GM21515 (cell line): ENCODE data around the gene TNFRSF4.
"Not testable (repeated sequence)": the region's sequence is repeated elsewhere in the genome, so short reads cannot be mapped to it uniquely, and the experiment has no call there.

Source experiments
- ATAC-seq: cut with Tn5 transposase; IDR thresholded peaks from one replicate; pipeline ENCODE4 v1.9.1; 2021; ENCODE audit not compliant: unreplicated experiment

Gene TNFRSF4

DNA sequence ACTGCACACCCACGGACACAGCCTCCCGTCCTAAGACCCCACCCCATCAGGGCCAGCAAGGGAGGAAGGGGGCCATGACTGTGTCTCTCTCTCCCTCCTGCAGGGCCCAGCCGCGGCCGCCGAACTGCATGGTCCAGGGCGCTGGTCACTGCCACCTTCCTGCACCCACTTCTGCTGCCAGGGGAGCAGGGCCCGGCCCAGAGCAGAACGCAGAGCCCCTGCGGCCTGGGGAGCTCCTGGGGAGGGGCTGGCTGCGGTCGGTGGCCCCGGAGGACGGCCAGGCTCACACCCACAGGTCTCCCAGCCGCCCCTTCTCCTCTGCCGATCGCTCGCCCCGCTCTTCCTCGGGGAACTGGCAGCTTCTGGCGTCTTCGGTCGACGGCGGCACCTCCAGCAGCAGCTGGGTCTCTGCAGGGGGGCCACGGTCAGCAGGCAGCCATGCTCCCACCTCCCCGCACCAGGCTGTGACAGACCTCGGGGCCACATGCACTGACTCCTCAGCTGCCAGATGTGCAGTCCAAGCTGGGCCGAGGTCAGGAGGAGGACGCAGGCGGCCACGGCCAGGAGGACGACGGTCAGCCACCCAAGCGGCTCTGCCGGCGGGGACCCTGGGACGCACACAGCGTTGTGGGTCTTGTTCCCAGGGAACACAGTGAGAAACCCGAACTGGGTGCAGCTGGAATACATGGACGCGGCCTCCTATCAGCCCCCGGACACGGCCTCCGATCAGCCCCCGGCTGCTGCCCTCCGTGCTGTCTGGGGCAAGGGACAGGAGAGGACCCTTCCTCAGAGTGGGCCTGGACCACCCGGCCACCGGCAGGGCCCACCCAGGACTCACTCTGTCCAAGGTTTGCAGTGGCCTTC, 10.2 kb downstream of the TNFRSF4 start:
- no peak for ATAC-seq

DNA sequence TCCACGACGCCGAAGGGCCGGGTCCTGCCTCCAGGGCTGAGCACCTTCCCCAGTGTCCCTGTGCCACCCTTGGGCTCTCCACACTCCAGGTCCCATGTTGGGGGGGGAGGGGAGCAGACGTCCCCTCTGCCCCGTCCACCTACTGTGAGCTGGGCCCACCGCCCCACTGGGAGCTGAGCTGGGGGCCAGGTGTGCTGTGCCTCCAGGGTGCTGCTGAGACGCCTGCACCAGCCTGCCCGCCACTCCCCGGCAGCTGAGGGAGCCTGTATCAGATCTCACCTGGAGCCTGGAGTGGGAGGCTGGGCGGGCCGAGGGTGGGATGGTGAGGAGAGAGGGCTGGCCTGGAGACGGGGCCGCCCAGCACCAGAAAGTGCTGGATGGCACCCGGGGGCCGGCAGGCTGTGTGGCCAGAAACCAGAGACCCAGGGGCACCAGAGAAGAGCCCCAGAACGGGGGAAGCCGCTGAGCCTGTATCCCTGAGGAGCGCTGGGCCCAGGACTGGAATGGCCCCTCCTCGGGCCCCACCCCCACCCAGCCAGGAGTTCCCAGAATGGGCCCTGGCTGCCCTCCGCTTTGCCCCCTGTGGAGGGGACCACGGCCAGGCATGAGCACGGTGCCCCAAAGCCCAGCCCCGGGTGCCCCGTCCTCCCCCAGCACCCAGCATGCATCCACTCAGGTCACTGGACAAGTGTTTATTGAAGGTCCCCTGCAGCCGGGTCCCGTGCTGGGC, 11.0 kb downstream of the TNFRSF4 start:
- ATAC-seq = no peak

DNA sequence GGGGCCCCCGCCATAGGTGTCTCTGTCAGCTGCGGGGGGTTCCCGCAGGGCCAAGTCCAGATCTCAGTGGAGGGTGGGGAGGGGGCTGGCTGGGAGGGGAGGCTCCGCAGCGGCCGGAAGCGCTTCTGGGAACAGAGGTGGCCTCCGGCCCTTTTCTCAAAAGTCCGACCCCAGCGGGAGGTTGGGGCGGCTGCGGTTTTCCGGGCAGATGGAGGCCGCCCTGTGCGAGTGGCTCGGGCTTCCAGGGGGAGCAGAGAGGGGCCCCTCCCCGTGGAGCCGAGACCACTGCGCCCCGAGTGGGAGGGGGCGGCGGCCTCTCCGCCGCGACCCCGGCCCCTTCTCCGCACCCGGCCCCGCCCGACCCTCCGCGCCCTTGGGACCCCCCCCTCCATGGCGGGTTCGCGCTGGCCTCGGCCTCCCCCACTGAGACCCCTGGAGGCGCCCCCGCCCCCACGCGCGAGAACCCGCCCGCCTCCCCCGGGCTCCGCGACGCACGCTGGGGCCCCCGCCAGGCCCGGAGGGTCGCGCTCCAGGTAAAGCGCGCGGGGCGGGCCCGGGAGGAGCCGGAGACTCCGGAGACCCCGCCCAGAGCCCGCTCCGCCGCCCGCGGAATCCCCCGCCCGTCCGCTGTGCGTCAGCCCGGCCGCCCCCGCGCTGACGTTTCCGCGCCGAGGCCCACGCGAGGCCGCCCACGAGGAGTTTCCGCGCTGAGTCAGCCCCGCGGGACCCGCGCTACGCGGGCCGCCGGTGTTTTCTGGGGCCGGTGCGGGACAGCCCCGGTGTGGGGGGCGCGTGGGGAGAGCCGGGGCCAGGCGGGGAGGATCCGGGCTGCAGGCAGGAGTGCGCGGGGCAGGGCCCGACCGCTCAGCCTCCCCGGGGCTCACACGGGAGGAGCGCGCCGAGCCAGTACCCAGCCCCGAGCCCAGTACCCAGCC, 12.8 kb downstream of the TNFRSF4 start:
- ATAC-seq = no peak

DNA sequence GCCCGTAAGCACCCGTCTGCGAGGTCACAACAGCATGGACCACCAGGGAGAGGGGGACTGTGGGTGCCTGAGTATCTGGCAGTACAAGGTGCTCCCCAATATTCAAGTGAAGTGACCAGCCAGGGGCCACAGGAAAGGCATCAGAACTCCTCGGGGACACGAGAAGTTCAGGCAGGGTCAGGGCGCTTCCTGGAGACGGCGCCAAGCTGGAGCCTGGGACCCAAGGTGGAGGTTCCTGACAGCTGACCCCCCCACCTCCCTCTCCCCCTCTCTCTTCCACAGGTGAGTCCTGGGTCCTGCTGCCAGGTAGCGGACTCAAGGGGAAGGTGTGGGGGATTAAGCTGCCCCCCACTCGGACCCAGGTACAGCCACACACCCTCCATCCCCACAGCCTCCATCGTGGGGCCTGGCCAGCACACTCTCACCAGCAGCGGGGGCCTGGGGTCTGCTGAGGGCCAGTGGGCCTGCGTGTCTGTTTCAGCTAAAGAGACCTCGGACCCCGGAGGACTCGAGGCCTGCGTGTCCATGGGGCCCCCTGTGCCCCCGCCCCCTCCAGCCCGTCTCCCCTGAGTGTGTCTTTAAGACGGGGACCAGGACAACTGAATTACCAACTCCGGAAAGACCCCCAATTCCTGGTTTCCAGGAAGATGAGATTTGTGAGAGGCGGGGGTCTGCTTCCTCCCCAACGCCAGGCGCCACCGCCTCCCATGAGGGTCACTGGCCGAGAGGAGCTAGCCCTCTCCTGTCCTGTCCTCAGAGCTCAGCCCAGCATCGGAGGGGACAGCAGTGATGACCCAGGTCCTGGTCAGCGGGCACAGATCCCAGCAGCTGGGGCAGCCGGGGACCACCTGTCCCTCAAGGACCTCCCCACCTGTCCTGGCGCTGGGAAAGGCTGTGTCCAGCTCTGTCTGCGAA, 13.7 kb downstream of the TNFRSF4 start:
- no peak for ATAC-seq

DNA sequence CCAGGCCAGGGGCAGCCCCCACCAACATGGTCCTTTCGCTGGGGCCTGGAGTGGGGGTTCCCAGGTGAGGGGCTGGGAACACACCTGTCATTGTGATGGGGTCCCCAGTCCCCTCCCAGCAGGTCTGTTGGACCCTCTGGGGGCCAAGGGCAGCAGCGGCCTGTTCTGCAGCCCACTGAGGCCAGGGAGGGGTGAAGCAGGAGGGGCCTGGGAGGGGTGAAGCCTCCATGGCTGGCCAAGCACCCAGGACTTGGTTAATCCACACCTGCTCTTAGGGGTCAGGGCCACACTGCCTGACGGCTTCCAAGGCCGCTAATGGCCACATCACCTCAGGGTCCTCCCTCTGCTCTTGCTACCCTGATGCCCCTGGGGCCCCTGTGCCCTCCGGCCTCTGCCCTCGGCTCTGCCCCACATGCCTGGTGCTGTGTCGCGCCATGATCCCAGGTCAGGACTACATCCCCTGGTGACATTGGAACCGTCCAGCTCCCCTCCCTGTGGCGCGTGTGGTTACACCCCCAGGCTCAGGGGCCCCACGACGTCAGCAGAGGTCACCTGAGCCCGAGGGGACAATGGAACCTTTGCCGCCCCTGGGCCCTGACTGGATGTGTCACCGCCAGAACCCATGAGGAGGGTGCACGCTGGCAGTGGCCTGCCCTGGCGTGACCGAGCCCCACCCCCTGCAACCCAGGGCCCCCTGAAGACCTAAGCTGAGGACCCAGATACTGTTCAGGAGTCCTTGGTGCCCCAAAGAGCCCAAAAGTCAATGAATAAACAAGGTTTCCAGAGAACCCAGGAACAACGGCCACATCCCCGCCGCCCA, 14.6 kb downstream of the TNFRSF4 start:
- ATAC-seq = no peak

DNA sequence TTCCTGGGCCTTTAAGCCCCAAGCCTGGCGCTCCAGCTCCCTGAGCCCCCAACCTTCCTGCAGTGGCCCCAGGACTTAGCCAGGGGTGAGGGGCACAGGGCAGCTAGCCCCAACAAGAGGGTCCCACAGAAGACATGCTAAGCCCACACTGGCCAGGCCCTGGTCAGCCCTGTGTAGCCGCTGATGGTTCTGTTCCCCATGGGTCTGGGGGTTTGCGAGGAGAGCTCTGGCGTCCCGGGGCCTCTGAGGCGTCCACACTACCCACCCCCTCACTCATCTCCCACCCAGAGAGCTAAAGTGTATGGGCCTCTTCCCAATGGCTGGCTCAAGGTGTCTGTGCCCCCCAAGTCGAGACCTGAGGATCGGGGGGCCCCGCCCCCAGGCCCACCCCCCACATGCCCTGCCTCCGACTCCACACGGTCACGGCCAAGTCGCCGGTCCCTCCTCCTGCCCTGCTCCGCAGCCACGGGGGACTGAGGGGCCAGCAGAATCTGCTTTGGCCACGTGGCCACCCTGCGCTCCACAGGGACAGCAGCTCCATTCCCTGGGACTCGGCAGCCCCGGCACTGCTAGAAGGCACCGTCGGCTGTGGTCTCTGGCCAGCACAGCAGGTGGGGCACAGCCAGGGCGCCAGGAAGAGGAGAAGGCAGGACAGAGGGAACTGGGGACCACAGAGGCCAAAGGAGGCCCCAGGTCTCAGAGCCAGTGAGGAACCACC, 15.4 kb downstream of the TNFRSF4 start:
- ATAC-seq = no peak

DNA sequence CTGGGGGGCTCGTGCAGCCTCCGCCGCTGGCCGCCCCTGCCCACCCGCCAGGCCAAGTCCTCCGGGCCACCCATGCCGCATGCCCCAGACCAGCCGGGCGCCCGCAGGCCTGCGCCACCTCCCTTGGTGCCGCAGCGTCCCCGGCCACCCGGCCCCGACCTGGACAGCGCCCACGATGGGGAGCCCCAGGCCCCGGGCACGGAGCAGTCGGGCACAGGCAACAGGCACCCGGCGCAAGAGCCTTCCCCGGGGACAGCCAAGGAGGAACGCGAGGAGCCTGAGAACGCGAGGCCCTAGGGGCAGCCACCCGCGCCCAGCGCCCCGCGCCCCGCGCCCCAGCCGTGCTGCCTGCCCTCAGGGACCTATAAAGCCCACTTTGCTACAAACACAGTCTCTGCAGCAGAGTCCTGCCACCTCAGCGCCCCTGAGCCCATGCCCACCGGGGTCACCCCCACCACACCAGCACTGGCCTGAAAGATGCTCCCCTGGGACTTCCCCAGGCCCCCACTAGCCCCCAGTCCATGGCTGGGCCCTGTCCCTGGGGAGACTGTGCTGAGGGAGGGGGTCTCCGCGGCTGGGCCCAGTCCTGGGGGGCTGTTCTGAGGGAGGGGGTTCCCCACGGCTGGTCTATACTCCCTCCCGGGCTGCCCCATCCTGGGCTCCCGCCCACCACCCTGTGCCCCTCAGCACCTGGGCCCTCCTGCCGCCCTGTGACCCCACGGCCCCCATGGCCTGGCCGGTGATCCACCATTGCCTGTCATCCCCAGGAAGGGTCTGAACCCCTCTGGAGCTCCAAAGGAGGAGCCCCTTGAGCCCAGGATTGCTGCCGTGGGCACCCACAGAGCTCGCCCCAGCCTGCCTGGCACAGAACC, 16.2 kb downstream of the TNFRSF4 start:
- no peak for ATAC-seq

DNA sequence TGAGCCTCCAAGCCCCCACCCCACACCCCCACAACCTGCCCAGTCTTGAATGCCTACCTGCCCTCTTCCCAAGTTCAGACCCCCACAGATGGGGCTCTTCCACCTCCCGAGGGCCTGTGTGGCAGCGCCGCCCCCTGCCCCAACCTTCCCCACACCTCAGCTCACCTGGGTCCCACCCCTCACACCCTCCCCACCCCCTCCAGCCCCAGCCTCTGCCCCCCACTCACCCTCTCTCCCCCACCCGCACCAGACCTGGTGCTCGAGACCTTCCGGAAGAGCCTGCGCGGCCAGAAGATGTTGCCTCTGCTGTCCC, 16.8 kb downstream of the TNFRSF4 start:
- ATAC-seq = no peak

DNA sequence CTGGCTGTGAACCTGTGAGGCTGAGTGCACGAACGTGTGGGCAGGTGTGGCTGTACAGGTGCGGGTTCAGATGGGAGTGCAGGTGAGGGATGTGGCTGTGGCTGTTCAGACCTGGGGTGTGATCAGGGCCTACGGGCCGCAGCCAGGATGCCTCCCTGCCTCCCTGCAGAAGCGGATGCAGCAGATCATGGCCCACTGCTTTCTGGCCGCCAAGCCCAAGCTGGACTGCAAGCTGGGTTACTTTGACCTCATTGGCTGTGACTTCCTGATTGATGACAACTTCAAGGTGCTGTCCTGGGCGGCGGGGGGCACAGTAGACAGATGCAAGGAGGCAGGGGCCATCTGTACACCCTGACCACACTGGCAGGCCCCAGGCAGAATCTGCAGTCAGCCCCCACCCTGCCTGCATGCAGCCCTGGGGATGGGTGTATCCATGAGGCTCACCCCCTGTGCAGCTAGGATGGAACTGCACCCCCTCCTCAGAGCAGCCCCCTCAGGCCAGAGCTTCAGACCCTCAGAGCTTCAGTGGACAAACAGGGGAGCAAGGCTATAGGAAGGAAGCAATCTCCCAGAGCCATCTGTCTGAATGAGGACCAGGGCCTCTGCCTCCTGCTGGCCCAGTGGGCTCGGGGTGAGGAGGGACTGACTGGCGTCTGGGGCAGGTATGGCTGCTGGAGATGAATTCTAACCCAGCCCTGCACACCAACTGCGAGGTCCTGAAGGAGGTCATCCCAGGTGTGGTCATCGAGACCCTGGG, 17.3 kb downstream of the TNFRSF4 start:
- no peak for ATAC-seq

DNA sequence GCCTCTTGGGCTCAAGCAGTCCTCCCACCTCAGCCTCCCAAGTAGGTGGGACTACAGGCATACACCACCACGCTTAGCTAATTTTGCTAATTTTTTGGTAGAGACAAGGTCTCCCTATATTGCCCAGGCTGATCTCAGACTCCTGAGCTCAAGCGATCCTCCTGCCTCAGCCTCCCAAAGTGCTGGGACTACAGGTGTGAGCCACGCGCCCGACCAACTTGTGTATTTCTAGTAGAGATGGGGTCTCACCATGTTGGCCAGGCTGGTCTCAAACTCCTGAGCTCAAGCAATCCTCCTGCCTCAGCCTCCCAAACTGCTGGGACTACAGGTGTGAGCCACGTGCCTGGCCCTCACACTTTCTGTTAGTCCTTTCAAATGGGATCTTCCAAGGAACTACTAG, 18.2 kb downstream of the TNFRSF4 start:
- not testable (repeated sequence) for ATAC-seq

DNA sequence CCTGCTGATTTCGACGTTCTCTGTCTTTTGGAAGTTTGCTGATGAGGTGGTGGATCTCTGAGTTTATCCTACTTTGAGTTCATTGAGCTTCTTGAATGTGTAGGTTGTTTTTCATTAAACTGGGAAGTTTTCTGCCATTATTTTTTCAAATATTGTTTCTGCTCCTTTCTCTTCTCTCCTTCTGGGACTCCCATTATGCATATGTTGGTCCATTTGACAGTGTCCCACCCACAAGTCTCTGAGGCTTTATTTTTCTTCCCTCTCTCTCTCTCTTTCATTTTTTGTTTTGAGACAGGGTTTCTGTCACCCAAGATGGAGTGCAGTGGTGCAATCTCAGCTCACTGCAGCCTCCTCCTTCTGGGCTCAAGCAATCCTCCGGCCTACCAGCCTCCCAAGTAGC, 19.2 kb downstream of the TNFRSF4 start:
- no peak for ATAC-seq

DNA sequence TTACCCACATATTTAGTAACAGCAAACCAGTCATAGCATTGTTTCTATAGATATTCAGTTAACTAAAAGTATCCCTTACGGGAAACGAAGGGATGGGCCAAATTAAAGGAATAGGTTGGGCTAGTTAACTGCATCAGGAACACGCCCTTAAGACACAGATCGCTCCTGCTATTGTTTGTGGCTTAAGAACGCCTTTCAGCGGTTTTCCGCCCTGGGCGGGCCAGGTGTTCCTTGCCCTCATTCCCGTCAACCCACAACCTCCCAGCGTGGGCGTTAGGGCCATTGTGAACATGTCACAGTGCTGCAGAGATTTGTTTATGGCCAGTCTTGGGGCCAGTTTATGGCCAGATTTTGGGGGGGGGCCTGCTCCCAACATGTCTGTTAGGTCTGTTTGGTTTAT, 22.2 kb downstream of the TNFRSF4 start:
- ATAC-seq = no peak

DNA sequence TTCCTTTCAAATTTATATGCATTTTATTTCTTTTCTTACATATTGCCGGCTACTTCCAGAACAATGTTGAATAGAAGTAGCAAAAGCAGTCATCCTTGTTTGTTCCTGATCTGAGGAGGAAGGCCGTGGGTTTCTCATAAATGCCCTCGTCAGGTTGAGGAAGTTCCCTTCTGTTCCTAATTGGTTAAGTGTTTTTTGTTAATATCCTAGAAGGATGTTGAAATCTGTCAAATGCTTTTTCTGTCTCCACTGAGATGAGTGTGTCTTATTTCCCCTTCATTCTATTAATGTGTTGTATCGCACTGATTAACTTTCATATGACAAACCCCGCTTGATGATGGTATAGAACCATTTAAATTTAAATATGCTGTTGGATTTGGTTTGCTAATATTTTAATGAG, 24.8 kb downstream of the TNFRSF4 start:
- no peak for ATAC-seq

DNA sequence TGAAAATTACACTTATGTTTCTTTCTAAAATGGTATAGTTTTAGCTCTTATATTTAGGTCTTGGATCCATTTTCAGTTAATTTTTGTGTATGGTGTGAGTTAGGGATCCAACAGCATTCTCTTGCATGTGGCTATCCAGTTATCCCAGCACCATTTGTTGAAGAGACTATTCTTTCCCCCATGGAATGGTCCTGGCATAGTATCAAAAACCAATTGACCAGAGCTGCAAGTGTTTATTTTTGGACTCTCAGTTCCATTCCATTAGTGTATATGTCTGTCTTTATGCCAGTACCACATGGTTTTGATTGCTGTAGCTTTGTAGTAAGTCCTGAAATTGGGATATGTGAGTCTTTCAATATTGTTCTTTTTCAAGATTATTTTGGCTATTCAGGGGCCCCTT, 26.0 kb downstream of the TNFRSF4 start:
- no peak for ATAC-seq

DNA sequence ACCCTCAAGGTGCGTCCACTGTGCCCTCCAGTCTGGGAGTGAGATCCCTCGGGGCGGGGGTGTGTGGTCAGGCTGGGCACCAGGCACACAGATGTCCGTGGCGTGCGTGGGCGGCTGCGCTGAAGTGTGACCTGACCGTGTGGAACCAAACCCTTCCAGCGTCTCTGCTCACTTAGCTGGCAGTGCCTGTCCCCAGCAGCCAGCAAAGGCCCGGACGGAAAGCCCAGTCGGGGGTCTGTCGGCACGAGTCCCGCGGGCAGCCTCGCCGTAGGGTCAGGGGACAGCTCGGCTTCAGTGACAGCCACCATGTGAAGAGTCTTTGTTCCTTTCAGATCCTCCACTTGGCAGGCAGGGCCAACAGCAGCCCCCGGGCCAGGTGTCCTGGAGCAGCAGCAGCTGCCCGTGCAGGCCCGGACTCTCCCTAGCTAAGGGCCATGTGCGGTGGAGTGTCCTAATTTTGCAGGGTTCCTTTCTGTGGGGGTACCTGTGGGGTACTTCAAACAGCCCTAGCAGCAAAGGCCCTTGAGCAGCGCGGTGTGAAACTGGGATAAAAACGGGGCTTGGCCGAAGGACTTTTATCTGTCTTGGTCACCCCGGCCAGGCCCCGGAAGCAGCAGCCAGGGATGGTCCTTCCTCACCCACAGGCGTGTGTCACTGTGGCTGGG, 28.7 kb downstream of the TNFRSF4 start:
- ATAC-seq = no peak

DNA sequence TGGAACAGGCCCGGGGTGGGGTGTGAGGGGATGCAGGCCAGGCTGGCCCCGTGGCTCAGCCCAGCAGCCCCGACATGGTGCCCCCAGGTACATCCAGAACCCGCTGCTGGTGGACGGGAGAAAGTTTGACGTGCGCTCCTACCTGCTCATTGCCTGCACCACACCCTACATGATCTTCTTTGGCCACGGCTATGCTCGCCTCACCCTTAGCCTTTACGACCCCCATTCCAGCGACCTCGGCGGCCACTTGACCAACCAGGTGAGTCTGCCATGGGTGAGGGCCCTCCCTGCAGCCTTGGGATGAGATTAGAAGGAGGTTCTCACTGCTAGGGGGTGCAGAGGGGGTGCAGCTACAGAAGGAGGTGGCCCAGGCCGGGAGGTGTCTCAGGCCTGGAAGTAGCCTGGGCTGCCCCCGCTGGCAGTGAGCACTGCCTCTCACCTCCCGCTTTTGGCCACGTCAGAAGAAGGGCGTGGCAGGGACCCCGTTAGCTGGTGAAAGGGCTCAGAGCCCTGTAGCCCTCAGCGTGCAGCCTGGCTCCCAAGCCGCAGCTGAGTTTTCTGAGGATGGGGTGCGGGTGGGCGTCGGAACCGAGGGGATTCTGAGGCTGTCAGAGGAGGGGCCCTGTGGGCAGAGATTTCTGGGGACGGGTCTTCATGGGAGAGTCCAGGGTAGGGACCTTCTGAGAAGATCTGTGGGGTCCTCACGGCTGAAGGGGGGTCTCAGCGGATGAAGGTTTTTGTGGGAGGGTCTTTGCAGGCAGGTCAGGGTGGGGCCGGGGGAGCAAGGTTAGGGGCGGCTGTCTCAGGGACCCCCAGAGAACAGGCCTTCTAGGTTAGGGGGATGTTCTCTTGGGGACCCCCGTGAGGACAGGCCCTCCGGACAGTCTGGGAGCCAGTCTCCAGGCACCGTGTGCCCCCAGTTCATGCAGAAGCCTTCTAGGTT, 29.8 kb downstream of the TNFRSF4 start:
- no peak for ATAC-seq
